ENCODE data around the gene PROC.

PROC gene

DNA sequence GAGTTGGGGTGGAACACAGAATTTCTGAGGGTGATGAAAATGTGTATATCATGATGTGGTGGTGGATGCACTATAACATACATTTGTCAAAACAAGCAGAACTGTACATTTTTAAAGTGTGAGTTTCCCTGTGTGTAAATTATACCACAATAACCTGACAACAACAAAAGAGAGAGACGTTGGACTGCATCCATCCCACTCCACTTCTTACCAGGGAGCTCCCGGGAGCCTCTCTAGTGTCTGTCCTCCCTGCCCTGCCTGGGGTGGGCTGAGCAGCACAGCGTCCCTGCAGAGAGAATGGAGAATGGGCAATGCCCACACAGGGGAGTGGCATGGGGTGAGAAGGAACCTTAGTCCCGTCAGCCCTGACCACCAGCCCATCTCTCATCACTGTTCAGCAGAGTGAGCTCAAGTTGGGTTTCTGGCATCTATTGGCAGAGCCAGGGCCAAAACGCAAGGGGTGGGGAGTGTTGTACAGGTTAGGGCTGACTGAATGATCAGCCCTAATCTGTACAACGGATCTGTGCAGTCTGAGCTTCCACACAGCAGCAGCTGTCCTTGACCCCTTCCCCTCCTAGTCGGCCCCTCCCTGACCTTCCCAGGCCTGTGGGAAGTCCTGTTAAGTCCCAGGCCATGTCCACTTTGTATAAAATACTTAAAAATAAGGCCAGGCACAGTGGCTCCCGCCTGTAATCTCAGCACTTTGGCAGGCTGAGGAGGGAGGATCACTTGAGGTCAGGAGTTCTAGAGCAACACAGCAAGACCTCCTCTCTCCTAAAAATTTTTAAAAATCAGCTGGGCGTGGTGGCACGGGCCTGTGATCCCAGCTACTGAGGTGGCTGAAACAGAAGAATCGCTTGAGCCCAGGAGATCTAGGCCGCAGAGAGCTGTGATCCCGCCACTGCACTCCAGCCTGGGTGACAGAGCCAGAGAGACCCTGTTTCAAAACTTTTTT, 3.3 kb upstream of the PROC start:
- DNase-seq (ENCODE audit: low read depth in 2 of 2) = no peak

DNA sequence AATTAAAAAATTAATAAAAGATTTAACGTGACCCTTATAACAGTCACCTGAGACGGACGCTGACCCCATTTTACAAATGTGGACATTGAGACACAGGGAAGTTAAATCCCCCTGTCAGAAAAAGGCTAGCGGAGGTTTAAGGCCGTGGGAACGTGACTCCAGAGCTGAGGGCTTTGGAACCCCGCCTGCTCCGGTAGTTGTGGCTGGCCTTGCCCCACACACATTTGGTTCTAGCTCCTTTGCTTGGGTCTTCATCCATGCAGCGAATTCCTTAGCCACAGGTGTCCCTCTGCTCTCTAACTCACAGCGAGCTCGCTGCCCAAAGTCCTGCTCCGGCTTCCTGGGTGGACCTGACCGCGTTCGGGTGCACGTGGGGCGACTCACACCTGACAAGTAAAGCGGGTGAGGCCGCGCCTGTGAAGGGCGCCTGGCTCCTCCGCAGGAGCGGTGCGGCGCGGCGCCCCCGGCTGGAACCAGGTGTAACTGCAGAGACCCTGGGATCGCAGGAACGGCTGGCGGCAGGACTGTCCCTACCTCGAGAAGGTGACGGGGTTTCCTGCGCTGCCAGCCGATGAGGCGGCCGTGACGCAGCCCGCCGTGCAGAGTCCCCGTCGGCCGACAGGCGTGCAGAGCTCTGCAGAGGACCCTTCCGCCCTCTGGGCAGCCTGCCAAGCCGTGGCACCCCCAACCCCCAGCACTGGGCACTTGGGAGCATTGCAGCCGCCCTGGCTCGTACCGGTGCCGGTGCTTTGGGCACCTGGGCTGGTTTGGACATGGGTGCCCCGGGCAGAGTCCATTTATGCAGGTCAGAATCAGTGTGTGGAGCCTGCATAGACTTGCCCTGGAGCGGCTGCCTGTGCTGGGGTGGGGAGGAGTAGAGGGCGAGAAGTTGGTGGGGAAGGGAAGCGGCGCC, 2.4 kb upstream of the PROC start:
- peak; percentile 54 to 61 for DNase-seq (ENCODE audit: low read depth in 2 of 2)

DNA sequence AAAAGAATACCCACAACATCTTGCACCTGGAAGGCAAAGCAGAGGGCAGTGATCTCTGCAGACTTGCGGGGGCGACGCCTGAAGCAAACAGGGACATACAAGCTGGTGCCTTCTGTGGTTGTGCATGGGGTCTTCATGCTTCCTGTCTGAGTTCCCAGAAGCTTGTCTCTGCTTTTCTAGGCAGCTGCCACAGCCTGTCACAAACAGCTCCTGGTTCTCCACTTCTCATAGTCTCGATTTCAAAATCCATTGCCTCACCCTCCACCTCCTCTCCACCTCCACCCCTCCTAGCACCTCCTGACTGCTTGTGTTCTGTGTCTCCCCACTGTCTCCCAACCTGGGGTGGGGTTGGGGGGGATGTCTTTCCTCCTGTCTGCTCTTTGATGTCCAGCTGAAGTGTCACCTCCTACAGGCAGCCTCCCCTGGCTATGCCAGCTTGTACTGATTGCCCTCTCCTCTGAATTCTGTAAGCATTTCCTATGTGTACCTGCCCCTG, 1.7 kb upstream of the PROC start:
- DNase-seq (ENCODE audit: low read depth in 2 of 2) = no peak

DNA sequence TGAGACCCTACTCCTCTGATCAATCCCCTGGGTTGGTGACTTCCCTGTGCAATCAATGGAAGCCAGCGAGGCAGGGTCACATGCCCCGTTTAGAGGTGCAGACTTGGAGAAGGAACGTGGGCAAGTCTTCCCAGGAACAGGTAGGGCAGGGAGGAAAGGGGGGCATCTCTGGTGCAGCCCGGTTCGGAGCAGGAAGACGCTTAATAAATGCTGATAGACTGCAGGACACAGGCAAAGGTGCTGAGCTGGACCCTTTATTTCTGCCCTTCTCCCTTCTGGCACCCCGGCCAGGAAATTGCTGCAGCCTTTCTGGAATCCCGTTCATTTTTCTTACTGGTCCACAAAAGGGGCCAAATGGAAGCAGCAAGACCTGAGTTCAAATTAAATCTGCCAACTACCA, 821 bp upstream of the PROC start:
- no peak for DNase-seq (ENCODE audit: low read depth in 2 of 2)

DNA sequence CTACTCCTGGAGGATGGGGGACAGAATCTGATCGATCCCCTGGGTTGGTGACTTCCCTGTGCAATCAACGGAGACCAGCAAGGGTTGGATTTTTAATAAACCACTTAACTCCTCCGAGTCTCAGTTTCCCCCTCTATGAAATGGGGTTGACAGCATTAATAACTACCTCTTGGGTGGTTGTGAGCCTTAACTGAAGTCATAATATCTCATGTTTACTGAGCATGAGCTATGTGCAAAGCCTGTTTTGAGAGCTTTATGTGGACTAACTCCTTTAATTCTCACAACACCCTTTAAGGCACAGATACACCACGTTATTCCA, 844 bp downstream of the PROC start:
- DNase-seq (ENCODE audit: low read depth in 2 of 2) = no peak

DNA sequence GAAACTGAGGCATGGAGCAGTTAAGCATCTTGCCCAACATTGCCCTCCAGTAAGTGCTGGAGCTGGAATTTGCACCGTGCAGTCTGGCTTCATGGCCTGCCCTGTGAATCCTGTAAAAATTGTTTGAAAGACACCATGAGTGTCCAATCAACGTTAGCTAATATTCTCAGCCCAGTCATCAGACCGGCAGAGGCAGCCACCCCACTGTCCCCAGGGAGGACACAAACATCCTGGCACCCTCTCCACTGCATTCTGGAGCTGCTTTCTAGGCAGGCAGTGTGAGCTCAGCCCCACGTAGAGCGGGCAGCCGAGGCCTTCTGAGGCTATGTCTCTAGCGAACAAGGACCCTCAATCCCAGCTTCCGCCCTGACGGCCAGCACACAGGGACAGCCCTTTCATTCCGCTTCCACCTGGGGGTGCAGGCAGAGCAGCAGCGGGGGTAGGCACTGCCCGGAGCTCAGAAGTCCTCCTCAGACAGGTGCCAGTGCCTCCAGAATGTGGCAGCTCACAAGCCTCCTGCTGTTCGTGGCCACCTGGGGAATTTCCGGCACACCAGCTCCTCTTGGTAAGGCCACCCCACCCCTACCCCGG, 1.3 kb downstream of the PROC start:
- no peak for DNase-seq (ENCODE audit: low read depth in 2 of 2)

DNA sequence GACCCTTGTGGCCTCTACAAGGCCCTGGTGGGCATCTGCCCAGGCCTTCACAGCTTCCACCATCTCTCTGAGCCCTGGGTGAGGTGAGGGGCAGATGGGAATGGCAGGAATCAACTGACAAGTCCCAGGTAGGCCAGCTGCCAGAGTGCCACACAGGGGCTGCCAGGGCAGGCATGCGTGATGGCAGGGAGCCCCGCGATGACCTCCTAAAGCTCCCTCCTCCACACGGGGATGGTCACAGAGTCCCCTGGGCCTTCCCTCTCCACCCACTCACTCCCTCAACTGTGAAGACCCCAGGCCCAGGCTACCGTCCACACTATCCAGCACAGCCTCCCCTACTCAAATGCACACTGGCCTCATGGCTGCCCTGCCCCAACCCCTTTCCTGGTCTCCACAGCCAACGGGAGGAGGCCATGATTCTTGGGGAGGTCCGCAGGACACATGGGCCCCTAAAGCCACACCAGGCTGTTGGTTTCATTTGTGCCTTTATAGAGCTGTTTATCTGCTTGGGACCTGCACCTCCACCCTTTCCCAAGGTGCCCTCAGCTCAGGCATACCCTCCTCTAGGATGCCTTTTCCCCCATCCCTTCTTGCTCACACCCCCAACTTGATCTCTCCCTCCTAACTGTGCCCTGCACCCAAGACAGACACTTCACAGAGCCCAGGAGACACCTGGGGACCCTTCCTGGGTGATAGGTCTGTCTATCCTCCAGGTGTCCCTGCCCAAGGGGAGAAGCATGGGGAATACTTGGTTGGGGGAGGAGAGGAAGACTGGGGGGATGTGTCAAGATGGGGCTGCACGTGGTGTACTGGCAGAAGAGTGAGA, 2.0 kb downstream of the PROC start:
- DNase-seq (ENCODE audit: low read depth in 2 of 2) = no peak

DNA sequence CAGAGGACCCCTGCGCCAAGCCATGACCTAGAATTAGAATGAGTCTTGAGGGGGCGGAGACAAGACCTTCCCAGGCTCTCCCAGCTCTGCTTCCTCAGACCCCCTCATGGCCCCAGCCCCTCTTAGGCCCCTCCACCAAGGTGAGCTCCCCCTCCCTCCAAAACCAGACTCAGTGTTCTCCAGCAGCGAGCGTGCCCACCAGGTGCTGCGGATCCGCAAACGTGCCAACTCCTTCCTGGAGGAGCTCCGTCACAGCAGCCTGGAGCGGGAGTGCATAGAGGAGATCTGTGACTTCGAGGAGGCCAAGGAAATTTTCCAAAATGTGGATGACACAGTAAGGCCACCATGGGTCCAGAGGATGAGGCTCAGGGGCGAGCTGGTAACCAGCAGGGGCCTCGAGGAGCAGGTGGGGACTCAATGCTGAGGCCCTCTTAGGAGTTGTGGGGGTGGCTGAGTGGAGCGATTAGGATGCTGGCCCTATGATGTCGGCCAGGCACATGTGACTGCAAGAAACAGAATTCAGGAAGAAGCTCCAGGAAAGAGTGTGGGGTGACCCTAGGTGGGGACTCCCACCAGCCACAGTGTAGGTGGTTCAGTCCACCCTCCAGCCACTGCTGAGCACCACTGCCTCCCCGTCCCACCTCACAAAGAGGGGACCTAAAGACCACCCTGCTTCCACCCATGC, 3.0 kb downstream of the PROC start:
- DNase-seq (ENCODE audit: low read depth in 2 of 2) = no peak

DNA sequence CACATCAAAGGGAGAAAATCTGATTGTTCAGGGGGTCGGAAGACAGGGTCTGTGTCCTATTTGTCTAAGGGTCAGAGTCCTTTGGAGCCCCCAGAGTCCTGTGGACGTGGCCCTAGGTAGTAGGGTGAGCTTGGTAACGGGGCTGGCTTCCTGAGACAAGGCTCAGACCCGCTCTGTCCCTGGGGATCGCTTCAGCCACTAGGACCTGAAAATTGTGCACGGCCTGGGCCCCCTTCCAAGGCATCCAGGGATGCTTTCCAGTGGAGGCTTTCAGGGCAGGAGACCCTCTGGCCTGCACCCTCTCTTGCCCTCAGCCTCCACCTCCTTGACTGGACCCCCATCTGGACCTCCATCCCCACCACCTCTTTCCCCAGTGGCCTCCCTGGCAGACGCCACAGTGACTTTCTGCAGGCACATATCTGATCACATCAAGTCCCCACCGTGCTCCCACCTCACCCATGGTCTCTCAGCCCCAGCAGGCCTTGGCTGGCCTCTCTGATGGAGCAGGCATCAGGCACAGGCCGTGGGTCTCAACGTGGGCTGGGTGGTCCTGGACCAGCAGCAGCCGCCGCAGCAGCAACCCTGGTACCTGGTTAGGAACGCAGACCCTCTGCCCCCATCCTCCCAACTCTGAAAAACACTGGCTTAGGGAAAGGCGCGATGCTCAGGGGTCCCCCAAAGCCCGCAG, 3.8 kb downstream of the PROC start:
- no peak for DNase-seq (ENCODE audit: low read depth in 2 of 2)

DNA sequence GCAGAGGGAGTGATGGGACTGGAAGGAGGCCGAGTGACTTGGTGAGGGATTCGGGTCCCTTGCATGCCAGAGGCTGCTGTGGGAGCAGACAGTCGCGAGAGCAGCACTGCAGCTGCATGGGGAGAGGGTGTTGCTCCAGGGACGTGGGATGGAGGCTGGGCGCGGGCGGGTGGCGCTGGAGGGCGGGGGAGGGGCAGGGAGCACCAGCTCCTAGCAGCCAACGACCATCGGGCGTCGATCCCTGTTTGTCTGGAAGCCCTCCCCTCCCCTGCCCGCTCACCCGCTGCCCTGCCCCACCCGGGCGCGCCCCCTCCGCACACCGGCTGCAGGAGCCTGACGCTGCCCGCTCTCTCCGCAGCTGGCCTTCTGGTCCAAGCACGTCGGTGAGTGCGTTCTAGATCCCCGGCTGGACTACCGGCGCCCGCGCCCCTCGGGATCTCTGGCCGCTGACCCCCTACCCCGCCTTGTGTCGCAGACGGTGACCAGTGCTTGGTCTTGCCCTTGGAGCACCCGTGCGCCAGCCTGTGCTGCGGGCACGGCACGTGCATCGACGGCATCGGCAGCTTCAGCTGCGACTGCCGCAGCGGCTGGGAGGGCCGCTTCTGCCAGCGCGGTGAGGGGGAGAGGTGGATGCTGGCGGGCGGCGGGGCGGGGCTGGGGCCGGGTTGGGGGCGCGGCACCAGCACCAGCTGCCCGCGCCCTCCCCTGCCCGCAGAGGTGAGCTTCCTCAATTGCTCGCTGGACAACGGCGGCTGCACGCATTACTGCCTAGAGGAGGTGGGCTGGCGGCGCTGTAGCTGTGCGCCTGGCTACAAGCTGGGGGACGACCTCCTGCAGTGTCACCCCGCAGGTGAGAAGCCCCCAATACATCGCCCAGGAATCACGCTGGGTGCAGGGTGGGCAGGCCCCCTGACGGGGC, 4.6 kb downstream of the PROC start:
- DNase-seq (ENCODE audit: low read depth in 2 of 2) = no peak

DNA sequence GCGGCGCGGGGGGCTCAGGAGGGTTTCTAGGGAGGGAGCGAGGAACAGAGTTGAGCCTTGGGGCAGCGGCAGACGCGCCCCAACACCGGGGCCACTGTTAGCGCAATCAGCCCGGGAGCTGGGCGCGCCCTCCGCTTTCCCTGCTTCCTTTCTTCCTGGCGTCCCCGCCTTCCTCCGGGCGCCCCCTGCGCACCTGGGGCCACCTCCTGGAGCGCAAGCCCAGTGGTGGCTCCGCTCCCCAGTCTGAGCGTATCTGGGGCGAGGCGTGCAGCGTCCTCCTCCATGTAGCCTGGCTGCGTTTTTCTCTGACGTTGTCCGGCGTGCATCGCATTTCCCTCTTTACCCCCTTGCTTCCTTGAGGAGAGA, 5.2 kb downstream of the PROC start:
- no peak for DNase-seq (ENCODE audit: low read depth in 2 of 2)

DNA sequence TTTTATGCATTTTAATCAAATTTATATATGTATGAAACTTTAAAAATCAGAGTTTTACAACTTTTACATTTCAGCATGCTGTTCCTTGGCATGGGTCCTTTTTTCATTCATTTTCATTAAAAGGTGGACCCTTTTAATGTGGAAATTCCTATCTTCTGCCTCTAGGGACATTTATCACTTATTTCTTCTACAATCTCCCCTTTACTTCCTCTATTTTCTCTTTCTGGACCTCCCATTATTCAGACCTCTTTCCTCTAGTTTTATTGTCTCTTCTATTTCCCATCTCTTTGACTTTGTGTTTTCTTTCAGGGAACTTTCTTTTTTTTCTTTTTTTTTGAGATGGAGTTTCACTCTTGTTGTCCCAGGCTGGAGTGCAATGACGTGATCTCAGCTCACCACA, 5.7 kb downstream of the PROC start:
- DNase-seq (ENCODE audit: low read depth in 2 of 2) = no peak

DNA sequence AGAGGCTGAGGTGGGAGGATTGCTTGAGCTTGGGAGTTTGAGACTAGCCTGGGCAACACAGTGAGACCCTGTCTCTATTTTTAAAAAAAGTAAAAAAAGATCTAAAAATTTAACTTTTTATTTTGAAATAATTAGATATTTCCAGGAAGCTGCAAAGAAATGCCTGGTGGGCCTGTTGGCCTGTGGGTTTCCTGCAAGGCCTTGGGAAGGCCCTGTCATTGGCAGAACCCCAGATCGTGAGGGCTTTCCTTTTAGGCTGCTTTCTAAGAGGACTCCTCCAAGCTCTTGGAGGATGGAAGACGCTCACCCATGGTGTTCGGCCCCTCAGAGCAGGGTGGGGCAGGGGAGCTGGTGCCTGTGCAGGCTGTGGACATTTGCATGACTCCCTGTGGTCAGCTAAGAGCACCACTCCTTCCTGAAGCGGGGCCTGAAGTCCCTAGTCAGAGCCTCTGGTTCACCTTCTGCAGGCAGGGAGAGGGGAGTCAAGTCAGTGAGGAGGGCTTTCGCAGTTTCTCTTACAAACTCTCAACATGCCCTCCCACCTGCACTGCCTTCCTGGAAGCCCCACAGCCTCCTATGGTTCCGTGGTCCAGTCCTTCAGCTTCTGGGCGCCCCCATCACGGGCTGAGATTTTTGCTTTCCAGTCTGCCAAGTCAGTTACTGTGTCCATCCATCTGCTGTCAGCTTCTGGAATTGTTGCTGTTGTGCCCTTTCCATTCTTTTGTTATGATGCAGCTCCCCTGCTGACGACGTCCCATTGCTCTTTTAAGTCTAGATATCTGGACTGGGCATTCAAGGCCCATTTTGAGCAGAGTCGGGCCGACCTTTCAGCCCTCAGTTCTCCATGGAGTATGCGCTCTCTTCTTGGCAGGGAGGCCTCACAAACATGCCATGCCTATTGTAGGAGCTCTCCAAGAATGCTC, 6.6 kb downstream of the PROC start:
- DNase-seq (ENCODE audit: low read depth in 2 of 2) = no peak

DNA sequence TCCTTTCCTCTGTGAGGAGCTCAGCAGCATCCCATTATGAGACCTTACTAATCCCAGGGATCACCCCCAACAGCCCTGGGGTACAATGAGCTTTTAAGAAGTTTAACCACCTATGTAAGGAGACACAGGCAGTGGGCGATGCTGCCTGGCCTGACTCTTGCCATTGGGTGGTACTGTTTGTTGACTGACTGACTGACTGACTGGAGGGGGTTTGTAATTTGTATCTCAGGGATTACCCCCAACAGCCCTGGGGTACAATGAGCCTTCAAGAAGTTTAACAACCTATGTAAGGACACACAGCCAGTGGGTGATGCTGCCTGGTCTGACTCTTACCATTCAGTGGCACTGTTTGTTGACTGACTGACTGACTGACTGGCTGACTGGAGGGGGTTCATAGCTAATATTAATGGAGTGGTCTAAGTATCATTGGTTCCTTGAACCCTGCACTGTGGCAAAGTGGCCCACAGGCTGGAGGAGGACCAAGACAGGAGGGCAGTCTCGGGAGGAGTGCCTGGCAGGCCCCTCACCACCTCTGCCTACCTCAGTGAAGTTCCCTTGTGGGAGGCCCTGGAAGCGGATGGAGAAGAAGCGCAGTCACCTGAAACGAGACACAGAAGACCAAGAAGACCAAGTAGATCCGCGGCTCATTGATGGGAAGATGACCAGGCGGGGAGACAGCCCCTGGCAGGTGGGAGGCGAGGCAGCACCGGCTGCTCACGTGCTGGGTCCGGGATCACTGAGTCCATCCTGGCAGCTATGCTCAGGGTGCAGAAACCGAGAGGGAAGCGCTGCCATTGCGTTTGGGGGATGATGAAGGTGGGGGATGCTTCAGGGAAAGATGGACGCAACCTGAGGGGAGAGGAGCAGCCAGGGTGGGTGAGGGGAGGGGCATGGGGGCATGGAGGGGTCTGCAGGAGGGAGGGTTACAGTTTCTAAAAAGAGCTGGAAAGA, 7.6 kb downstream of the PROC start:
- no peak for DNase-seq (ENCODE audit: low read depth in 2 of 2)

DNA sequence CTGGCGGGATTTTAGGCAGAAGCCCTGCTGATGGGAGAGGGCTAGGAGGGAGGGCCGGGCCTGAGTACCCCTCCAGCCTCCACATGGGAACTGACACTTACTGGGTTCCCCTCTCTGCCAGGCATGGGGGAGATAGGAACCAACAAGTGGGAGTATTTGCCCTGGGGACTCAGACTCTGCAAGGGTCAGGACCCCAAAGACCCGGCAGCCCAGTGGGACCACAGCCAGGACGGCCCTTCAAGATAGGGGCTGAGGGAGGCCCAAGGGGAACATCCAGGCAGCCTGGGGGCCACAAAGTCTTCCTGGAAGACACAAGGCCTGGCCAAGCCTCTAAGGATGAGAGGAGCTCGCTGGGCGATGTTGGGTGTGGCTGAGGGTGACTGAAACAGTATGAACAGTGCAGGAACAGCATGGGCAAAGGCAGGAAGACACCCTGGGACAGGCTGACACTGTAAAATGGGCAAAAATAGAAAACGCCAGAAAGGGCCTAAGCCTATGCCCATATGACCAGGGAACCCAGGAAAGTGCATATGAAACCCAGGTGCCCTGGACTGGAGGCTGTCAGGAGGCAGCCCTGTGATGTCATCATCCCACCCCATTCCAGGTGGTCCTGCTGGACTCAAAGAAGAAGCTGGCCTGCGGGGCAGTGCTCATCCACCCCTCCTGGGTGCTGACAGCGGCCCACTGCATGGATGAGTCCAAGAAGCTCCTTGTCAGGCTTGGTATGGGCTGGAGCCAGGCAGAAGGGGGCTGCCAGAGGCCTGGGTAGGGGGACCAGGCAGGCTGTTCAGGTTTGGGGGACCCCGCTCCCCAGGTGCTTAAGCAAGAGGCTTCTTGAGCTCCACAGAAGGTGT, 8.5 kb downstream of the PROC start:
- no peak for DNase-seq (ENCODE audit: low read depth in 2 of 2)
